Mesangial cell (primary cell): Measurements from ENCODE around the gene MRPS30. TPM values are rescaled to one million over a fixed set of nuclear protein-coding genes. Genes with fewer than 3 reads are reported as not detected.

Source experiments
- total RNA-seq: library from RNA; depleted of rRNA; stranded (reverse); fragments of >200 nt; gene quantifications from 2 replicates; pipeline ENCODE4 v1.2.3, GENCODE V29; 2015

MRPS30 gene
- 60.0 and 64.3 TPM in 2 replicates for total RNA-seq

GRCh38 chr5:44808435-44809214, at the start of gene MRPS30:
TSS of gene MRPS30 (plus strand) at chr5:44808947. CDS start at chr5:44808963, 16 bp downstream.

